ENCODE measurements around the gene RABL6. TPM values are rescaled to one million over a fixed set of nuclear protein-coding genes. Genes with fewer than 3 reads are reported as not detected.

The RABL6 gene
- total RNA-seq, 1 donor from 2014 or later = 69.4 TPM

DNA sequence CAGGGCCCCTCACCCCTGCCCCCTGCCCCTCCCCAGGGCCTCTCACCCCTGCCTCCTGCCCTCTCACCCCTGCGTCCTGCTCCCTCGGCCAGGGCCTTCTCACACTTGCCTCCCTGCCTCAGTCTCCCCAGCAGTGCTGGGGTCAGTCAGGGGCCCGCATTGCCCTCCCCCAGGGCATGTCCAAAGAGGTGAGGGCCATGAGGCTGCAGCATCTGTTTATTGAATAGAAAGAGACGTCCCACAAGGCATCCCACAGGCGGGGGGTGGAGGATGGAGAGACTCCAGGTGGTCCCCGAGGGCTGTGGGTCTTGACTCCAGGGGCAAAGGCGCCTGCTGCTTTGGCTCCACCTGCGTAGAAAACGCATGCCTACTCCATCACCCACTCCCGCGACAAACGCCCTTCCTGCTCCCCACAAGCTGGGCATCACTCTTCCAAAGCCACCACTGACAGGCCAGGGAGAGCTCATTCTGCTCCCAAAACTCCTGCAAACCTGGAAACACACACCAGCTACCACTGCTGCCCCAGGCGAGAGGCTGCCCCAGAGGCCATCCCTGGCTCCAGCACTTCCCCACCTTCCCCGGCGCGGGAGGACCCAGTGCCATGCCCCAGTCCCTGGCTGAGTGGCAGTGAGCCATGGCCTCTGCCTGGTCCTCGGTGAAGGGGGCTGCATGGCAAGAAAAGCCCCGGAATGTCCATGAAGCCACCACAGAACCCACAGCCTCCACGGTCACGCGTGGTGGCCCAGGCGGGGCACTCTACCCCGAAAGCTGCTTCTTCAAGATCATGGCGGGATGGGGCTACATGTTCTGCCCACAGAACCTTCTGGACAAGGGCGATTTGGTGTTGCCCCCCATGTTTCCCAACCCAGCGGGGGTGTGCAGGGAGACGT lies 48.1 kb upstream of the RABL6 start:
- no peak overlapping the region for H3K27ac ChIP-seq (ENCODE audit: low read depth, low read length)
- H3K4me1 ChIP-seq (ENCODE audit: insufficient read depth, low read length) = no peaks in the 10 kb centered on the region
- no peaks in the 10 kb centered on the region for H3K36me3 ChIP-seq (ENCODE audit: insufficient read depth, low read length)
- FAIRE-seq = no peak
- no peak overlapping the region for H3K27ac Mint-ChIP-seq (ENCODE audit: unreplicated experiment)
- no peaks in the 10 kb centered on the region for H4K20me1 ChIP-seq (ENCODE audit: insufficient read depth, low read length)
- H3K27me3 ChIP-seq (ENCODE audit: insufficient read depth, low read length) = no peaks in the 10 kb centered on the region
- H2AFZ ChIP-seq (ENCODE audit: low read depth, low read length) = no peak overlapping the region
- H3K4me2 ChIP-seq (ENCODE audit: low read length) = no peak overlapping the region
- peaks cover 3% of the 10 kb centered on the region for H3K27me3 Mint-ChIP-seq (ENCODE audit: low read depth, unreplicated experiment)
- peaks cover 7% of the 10 kb centered on the region for H3K9me3 Mint-ChIP-seq (ENCODE audit: unreplicated experiment)
- H3K4me3 ChIP-seq (ENCODE audit: insufficient read depth, low read depth, low read length) = no peak overlapping the region
- no peaks in the 10 kb centered on the region for H3K79me2 ChIP-seq (ENCODE audit: insufficient read depth, low read length)
- H3K4me1 Mint-ChIP-seq (ENCODE audit: low read depth, unreplicated experiment) = no peaks in the 10 kb centered on the region
- peaks cover 10% of the 10 kb centered on the region for H3K9me3 ChIP-seq (ENCODE audit: insufficient read depth, low read depth, low read length)
- no peak overlapping the region for H3K4me3 Mint-ChIP-seq (ENCODE audit: unreplicated experiment)
- TF ChIP-seq, protein P1, sequence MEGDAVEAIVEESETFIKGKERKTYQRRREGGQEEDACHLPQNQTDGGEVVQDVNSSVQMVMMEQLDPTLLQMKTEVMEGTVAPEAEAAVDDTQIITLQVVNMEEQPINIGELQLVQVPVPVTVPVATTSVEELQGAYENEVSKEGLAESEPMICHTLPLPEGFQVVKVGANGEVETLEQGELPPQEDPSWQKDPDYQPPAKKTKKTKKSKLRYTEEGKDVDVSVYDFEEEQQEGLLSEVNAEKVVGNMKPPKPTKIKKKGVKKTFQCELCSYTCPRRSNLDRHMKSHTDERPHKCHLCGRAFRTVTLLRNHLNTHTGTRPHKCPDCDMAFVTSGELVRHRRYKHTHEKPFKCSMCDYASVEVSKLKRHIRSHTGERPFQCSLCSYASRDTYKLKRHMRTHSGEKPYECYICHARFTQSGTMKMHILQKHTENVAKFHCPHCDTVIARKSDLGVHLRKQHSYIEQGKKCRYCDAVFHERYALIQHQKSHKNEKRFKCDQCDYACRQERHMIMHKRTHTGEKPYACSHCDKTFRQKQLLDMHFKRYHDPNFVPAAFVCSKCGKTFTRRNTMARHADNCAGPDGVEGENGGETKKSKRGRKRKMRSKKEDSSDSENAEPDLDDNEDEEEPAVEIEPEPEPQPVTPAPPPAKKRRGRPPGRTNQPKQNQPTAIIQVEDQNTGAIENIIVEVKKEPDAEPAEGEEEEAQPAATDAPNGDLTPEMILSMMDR (IDR thresholded peaks at IDR 0.05; ENCODE audit: insufficient read depth, low read depth, low read length) = no peak
- TF ChIP-seq EZH2 (IDR thresholded peaks at IDR 0.05; ENCODE audit: insufficient read depth, low read length) = no peak
- peaks cover 3% of the 10 kb centered on the region for H3K36me3 Mint-ChIP-seq (ENCODE audit: low read depth, unreplicated experiment)
- no peak for DNase-seq (ENCODE audit: low read depth)
- no peak overlapping the region for H3K9ac ChIP-seq (ENCODE audit: low read length)

DNA sequence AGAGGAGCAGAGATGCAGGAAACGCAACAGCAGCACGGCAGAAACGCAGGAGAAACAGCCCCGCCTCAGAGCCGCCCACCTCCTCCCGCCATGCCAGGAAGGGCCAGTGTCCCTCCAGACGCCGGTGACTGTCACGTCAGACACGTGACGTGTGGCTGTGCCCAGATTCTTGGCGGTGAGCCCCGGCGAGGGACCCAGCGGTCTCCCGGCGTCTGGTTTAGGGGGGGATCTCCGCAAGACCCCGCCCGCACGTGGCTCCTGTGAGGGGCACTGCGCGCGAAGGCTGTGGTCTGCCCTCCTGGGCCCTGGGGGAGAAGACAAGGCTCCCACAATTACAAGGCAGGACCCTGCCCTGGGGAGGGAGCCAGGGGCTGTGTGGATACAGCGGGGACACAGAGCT lies 47.3 kb upstream of the RABL6 start:
- H3K79me2 ChIP-seq (ENCODE audit: insufficient read depth, low read length) = no peaks in the 10 kb centered on the region
- Mint-ChIP-seq H3K4me1 (ENCODE audit: low read depth, unreplicated experiment) (no peaks in the 10 kb centered on the region), H3K27ac (ENCODE audit: unreplicated experiment) (no peak overlapping the region), H3K9me3 (ENCODE audit: unreplicated experiment) (peaks cover 6% of the 10 kb centered on the region), H3K36me3 (ENCODE audit: low read depth, unreplicated experiment) (peaks cover 2% of the 10 kb centered on the region), H3K27me3 (ENCODE audit: low read depth, unreplicated experiment) (peaks cover 2% of the 10 kb centered on the region), H3K4me3 (ENCODE audit: unreplicated experiment) (no peak overlapping the region)
- H3K9me3 ChIP-seq (ENCODE audit: insufficient read depth, low read depth, low read length) = peaks cover 8% of the 10 kb centered on the region
- no peaks in the 10 kb centered on the region for H4K20me1 ChIP-seq (ENCODE audit: insufficient read depth, low read length)
- TF ChIP-seq, protein P1 (IDR thresholded peaks at IDR 0.05; ENCODE audit: insufficient read depth, low read depth, low read length) = no peak
- TF ChIP-seq EZH2 (IDR thresholded peaks at IDR 0.05; ENCODE audit: insufficient read depth, low read length) = no peak
- no peak for FAIRE-seq
- H3K27ac ChIP-seq (ENCODE audit: low read depth, low read length) = no peak overlapping the region
- H3K27me3 ChIP-seq (ENCODE audit: insufficient read depth, low read length) = peaks cover 3% of the 10 kb centered on the region
- H3K4me2 ChIP-seq (ENCODE audit: low read length) = no peak overlapping the region
- no peak for DNase-seq (ENCODE audit: low read depth)
- H3K36me3 ChIP-seq (ENCODE audit: insufficient read depth, low read length) = no peaks in the 10 kb centered on the region
- H3K9ac ChIP-seq (ENCODE audit: low read length) = no peak overlapping the region
- H3K4me3 ChIP-seq (ENCODE audit: insufficient read depth, low read depth, low read length) = no peak overlapping the region
- H2AFZ ChIP-seq (ENCODE audit: low read depth, low read length) = no peak overlapping the region
- H3K4me1 ChIP-seq (ENCODE audit: insufficient read depth, low read length) = no peaks in the 10 kb centered on the region
